ENCODE measurements around the gene IQSEC1.
"Not testable (repeated sequence)": the region's sequence is repeated elsewhere in the genome, so short reads cannot be mapped to it uniquely, and the experiment has no call there.

Gene IQSEC1

GRCh38 chr3:12859840-12860239, 213.4 kb downstream of the IQSEC1 start:
- no peak for DNase-seq

GRCh38 chr3:12856626-12857025, 216.6 kb downstream of the IQSEC1 start:
- no peak for DNase-seq

GRCh38 chr3:12854565-12854964, 218.7 kb downstream of the IQSEC1 start:
- DNase-seq, result no peak

- DNase-seq, result not testable (repeated sequence)
These were observed 219.4 kb downstream of the IQSEC1 start for GRCh38 chr3:12853847-12854246.

GRCh38 chr3:12852201-12852600, 221.0 kb downstream of the IQSEC1 start:
- no peak for DNase-seq

All from effector CD8-positive, alpha-beta T cell (primary cell).